Thyroid gland (tissue), 4 donors: Measurements from ENCODE around the gene POLR2I.

Experiments
- POLR2A ChIP-seq, 2 donors: fragments of 450-650 bp; IDR thresholded peaks; one replicate each; pipeline ENCODE4 v1.6.1; 2017; ENCODE audit warnings: antibody characterized with exemption in 2 of 2, mild to moderate bottlenecking in 2 of 2, moderate library complexity in 1 of 2
- TF ChIP-seq, protein P1 (sequence below), 6 experiments: fragments of 200-600 bp in 3 of 6; fragments of 450-650 bp in 3 of 6; sonication (generic) in 3 of 6; IDR thresholded peaks; one replicate each; pipeline ENCODE4 v1.5.1; 2016 to 2019; ENCODE audit warnings: antibody characterized with exemption in 6 of 6, mild to moderate bottlenecking in 2 of 6, inconsistent platforms in 1 of 6, moderate library complexity in 1 of 6

DNA sequence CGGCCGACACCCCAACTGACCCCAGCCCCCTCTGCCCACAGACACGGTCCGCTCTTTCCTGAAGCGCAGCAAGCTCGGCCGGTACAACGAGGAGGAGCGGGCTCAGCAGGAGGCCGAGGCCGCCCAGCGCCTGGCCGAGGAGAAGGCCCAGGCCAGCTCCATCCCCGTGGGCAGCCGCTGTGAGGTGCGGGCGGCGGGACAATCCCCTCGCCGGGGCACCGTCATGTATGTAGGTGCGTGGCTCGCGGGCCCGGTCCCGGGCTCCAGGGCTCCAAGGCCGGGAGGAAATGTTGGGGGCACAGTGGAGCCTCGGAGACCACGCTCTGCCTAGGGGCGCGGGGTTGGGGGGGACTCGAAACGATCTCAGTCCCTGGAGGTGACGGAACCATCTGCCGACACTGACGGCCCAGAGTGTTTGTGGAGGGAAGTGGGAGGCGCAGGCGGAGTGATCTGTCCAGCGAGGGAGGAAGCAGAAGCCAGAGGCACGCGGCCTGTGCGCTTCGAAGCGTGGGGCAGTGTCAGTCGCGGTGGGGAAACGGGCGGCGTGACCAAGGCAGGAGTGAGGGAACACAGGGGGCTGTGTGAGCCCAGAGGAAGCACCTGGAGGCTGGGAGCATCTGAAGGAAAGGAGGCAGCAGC is 6.9 kb upstream of the POLR2I start:
- TF ChIP-seq, protein P1, sequence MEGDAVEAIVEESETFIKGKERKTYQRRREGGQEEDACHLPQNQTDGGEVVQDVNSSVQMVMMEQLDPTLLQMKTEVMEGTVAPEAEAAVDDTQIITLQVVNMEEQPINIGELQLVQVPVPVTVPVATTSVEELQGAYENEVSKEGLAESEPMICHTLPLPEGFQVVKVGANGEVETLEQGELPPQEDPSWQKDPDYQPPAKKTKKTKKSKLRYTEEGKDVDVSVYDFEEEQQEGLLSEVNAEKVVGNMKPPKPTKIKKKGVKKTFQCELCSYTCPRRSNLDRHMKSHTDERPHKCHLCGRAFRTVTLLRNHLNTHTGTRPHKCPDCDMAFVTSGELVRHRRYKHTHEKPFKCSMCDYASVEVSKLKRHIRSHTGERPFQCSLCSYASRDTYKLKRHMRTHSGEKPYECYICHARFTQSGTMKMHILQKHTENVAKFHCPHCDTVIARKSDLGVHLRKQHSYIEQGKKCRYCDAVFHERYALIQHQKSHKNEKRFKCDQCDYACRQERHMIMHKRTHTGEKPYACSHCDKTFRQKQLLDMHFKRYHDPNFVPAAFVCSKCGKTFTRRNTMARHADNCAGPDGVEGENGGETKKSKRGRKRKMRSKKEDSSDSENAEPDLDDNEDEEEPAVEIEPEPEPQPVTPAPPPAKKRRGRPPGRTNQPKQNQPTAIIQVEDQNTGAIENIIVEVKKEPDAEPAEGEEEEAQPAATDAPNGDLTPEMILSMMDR (IDR thresholded peaks at IDR 0.05), result no peak
- no peak for TF ChIP-seq POLR2A (IDR thresholded peaks at IDR 0.05)
